GM21526 (cell line): ENCODE results near the gene HMGXB3.
"Not testable (repeated sequence)": the region's sequence is repeated elsewhere in the genome, so short reads cannot be mapped to it uniquely, and the experiment has no call there.

Experiments used
- ATAC-seq: cut with Tn5 transposase; IDR thresholded peaks from one replicate; pipeline ENCODE4 v1.9.1; 2021; ENCODE audit warnings: moderate library complexity; ENCODE audit not compliant: unreplicated experiment, low FRiP score

HMGXB3 gene

DNA sequence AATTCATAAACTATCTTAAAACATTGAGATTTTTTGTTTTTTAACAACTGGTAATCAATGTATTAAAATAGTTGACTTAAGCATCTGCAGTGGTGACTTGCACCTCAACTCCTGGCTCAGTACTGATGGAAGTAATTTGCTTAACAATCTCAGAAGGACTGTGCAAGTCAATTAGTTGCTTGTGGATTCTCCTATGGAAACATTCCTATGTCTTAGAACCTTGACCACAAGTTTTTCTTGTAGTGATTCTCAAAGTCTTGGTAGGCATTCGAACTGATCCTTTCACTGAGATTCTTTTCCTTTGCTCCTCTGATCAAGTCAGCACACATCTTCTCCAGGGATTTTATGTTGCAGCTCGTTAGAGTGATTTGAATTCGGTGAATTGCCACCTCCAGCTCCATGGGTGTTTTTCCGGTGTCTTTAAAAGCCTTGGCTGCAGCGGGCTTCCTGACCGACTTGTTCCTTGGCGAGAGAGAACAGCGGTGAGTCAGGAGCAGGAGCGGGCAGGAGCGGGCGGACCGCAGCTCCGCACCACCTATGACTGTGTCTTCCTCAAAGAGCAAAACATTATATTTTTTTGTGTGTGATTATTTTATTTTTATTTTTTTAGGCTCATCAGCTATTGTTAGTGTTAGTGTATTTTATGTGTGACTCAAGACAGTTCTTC lies 21.1 kb downstream of the HMGXB3 start:
- ATAC-seq, result no peak

DNA sequence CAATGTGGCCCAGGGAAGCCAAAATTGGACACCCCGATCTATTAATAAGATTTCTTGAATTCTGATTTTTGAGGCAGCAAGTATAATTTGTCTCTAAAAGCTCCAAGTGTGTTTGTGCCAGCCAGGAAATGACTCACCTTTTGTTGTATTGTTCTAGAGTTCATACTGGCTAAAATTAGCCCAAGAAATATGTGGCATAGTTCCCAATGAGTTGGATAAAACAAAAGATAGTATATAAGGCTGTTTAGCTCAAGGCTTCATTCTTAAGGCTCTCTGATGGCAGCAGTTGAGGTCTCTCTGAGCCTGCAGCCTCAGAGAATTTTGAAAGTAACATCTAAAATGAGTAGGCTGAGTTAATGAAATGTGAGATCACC lies 21.6 kb downstream of the HMGXB3 start:
- ATAC-seq, result no peak

DNA sequence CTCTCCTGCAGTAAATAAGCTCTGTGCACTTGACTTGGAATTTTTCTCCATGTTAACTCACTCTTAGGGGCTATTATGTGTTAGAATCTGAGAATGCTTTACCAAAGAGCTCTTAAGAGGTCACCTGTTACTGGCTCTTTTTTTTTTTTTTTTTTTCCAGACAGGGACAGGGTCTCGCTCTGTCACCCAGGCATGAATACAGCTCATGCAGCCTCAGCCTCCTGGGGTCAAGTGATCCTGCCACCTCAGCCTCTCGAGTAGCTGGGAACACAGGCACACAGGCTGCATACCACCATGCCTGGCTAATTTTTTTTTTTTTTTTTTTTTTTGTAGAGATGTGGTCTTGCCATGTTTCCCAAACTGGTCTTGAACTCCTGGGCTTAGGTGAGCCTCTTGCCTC lies 22.1 kb downstream of the HMGXB3 start:
- ATAC-seq, result no peak

DNA sequence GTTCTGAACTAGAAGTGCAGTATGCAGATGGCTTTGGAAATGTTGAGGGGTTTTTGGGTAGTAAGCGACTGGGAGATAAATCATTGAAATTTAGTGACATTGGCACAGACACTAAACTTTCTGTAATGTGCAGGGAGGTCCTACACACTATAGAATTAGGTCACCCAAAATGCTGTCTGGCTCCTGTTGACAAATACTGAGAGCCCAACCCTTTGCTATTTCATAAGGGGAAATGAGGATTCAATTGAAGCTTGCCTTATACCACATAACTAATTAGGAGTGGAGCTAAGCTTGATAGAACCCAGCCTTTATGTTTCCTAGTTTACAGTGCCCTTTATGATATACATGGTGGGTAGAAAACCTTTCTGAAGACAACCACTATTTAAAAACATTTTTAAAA lies 22.6 kb downstream of the HMGXB3 start:
- ATAC-seq, result no peak

DNA sequence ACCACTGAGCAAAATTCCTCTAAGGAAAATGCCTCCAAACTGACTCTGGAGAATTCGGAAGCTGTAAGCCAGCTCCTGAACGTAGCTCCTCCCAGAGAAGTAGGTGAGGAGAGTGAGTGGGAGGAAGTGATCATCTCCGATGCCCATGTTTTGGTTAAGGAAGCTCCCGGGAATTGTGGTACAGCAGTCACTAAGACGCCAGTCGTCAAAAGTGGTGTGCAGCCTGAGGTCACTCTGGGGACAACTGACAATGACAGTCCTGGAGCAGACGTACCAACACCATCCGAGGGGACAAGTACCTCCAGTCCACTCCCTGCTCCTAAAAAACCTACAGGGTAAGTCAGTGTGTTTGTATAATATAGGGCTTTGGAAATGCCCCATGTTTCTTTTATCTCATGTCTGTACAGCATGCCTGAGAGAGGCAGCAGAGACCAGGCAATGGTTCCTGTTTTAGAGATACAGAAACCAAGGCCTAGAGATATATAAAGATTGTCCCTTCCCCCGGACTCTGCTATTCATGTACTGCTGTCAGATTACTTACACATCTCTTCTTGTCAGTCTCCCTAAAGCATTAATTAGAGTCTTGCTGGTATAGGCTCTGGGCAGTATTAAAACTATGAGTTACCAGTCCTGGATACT lies 23.9 kb downstream of the HMGXB3 start:
- ATAC-seq, result no peak

DNA sequence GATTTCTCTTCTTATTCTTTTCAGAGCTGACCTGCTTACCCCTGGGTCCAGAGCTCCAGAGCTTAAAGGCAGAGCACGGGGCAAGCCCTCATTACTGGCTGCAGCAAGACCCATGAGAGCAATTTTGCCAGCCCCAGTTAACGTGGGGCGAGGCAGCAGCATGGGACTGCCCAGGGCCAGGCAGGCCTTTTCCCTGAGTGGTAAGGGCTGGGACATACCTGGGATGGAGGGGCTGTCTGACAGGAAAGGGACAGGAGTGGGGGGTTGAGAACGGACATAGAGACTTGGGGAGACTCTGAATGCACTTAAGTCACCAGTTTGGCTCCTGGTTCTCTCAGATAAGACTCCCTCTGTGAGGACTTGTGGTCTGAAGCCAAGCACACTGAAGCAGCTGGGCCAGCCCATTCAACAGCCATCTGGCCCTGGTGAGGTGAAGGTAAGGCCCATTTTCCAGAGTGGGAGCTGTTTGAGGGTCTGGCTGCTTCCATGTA lies 26.2 kb downstream of the HMGXB3 start:
- ATAC-seq, result no peak

DNA sequence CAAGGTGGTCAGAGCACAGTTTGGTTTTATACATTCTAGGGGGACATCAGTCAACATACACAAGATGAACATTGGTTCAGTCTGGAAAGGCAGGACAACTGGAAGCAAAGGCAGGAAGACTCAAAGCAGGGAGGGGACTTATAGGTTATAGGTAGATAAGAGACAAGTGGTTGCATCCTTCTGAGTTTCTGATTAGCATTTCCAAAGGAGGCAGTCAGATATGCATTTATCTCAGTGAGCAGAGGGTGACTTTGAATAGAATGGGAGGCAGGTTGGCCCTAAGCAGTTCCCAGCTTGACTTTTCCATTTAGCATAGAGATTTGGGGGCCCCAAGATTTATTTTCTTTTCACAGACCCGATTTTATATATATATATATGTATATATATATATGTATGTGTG lies 27.5 kb downstream of the HMGXB3 start:
- not testable (repeated sequence) for ATAC-seq

DNA sequence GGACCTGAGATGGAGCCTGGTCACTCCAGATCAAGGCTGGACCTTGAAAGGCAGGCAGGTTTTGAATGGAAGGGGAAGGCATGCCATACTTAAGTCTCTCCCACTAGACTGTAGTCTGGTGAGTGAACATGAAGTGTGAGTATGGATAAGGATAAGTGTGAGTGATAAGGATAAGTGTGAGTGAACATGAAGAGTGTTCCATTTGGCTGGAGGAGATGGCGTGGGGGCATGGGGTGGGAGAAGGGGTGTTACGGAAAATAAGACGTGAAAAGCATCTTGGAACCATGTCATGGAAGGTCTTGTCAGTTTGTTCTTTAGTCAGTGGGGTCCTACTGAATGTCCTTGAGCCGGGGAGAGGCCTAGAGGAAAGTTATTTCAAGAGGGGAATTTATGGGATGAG lies 32.8 kb downstream of the HMGXB3 start:
- ATAC-seq, result no peak

DNA sequence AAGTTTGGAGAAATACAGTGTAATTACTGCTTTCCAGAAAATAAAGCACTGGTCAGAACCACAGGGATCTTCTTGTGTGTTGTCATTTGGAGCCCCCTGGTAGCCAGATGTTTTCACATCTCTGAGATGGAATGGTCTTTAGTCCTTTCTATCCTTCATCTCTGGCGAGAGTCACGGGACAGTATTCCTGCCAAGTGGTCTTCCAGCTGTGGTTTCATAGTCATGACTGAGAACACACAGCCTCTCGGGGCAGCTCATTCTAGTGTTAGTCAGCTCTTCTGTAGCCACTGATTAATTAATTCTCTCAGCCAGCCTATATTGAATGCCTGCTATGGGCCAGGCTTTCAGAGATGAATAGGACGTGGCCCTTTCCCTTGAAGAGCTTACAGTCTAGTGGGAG lies 34.1 kb downstream of the HMGXB3 start:
- no peak for ATAC-seq

DNA sequence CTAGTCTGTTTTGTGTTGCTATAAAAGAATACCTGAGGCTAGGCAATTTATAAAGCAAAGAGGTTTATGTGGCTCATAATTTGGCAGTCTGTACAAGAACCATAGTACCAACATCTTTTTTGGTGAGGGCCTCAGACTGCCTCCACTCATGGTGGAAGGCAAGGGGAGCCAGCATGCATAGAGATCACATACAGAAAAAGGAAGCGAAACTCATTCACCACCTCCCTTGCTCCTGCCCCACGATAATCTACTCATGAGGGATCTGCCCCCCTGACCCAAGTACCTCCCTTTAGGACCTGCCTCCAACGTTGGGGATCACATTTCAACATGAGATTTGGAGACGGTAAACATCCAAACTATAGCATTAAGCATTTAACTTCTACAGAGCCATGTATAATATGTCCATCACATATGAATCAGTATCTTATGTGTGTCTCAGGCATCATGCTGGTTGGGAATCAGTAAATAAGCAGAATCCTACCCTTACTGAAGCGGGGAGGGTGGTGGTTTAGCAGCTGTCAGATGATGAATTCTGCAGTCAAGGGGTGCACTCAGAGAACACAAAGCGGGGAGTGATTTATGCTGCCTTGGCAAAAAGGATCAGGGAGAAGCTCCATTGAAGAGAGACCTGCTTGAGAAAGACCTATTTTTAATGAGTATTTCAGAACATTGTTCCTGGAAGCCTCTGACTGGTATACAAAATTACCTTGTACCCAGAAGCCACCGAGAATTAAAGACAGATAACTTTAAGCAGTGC lies 34.8 kb downstream of the HMGXB3 start:
- ATAC-seq, result peak; percentile 89

DNA sequence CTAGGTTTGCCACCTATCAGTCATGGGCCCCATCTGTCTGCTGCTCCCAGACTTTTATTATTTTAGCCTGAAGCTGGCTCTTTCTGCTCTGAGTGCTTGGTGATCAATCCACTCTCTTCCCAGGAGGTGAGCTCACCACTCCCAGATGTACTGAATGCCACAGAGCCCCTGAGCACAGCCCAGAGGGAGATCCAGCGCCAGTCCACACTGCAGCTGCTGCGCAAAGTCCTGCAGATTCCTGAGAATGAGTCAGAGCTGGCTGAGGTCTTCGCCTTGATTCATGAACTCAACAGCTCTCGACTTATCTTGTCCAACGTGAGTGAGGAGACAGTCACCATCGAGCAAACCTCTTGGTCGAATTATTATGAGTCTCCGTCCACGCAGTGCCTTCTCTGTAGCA lies 36.0 kb downstream of the HMGXB3 start:
- no peak for ATAC-seq

DNA sequence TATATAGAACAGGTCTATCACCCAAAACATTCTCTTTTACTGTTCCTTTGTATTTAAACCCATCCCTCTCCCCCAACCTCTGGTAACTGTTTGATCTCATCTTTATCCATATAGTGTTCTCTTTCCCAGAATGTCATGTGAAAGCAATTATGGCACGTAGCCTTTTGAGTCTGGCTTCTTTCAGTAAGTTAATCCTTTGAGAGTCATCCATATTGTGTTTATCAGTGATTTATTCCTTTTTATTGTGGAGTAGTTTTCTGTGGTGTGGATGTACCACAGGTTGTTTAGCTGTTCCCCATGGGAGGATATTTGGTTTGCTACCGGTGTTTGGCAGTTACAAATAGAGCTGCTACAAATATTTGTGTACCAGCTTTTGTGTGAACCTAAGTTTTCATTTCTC lies 38.0 kb downstream of the HMGXB3 start:
- ATAC-seq, result no peak

DNA sequence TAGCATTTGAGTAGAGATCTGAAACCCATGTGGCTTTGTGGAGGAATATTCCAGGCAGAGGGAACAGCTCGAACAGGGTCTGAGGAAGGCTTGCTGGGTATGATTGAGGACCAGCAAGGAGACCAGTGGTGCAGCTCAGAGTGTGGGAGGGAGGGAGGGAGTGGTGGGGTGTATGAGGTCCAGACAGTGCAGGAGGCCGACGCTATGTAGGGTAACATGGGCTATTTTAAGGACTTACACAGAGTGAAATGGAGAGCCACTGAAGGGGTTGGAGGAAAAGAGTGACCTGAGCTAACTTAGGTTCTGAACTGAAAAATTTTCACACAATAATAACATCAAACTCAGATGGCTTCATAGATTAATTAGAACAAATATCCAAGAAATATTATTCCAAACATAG lies 41.9 kb downstream of the HMGXB3 start:
- ATAC-seq, result no peak

DNA sequence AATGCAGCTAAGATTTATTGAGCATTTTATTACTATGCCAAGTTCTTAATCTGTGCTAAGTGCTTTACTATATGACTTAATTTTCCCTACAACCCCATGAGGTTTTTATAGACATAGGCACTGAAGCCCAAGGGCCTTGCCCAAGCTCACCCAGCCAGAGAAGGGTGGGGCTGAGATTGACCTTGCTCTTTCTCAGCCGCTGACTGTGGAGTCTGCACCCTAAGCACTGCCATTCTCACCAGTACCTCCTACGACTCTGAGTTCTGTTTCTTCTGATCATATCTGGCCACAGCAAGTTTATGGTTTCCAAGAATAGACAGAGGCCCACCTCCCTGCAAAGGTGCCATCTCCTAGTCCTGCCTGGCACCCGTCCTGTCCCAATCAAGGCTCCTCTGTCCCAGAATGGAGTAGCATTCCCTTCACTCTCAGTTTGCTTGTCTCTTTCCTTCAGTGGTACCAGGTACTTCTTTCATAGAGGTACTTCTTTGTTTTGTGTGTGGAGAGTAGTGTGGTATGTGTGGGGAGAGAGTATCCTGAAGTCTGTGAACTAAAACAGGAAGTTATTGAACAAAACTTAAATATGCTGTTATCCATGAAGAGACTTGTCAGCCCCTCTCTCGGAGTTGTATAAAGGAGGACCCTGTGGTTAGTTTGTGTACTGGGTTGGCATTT lies 43.3 kb downstream of the HMGXB3 start:
- no peak for ATAC-seq

DNA sequence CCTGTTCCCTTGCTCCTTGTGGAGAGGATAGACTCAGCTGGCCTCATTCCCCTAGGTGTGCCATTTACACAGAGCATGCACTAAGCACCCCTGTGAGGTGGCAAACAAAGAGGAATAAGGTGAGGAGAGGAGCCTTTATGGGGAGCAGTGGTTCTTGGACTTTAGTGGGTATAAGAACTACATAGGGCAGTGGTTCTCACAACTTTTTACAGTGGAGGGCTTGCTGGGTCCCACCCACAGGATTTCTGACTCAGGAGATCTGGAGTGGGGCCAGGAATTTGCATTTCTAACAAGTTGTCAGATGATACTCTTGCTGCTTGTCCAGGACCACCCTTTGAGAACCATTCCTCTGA lies 43.8 kb downstream of the HMGXB3 start:
- ATAC-seq, result no peak

DNA sequence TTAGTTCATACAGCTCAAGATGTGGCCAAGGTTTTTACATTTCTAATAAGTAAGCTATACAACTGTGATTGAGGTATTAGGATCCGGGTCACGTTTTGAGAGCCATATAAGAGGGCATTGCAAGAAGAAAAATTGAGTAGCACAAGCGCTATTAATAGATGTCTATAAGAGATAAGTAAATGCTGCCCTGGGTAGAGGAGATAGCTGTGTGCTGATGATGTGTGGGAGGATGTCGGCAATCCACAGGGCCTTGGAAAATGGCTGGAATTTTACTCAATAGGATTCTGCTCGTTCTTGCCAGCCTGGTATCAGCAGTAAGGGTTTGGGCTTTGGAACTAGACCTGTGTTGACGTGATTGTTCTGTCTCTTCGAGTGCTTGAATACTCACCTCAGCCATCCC lies 44.2 kb downstream of the HMGXB3 start:
- no peak for ATAC-seq

DNA sequence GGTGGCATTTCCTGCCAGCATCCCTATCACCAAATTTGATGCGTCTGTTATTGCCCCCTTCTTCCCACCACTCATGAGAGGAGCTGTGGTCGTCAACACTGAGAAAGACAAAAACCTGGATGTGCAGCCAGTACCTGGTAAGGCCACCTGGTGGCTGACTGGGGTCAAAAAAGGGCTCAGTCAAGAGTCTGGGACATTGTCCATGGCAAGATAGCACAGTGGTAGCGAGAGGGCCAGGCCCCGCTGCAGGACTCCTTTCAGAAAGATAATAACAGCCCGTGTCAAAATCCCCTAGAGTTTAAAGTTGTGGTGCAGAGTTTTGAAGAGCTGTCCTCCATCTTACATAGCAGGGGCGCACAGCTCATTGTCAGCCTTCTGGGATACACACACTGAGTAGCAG lies 45.0 kb downstream of the HMGXB3 start:
- no peak for ATAC-seq

DNA sequence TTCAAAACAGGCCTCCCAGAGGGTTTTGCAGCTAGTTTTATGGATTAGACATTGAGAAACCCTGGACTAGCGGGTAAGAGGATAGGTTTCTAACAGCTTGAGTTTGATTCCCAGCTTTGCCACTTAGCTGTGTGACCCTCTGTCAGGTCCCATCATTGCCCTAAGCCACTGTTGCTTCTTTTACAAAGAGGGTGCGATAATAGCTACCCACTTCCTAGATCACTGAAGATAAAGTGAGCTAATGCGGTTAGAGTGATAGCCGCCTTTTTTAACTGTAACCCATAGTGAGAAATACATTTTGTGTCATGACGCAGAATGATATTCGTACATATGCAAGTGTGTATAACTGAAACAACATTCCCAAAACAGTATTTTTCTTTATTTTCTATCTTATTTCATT lies 45.5 kb downstream of the HMGXB3 start:
- no peak for ATAC-seq

DNA sequence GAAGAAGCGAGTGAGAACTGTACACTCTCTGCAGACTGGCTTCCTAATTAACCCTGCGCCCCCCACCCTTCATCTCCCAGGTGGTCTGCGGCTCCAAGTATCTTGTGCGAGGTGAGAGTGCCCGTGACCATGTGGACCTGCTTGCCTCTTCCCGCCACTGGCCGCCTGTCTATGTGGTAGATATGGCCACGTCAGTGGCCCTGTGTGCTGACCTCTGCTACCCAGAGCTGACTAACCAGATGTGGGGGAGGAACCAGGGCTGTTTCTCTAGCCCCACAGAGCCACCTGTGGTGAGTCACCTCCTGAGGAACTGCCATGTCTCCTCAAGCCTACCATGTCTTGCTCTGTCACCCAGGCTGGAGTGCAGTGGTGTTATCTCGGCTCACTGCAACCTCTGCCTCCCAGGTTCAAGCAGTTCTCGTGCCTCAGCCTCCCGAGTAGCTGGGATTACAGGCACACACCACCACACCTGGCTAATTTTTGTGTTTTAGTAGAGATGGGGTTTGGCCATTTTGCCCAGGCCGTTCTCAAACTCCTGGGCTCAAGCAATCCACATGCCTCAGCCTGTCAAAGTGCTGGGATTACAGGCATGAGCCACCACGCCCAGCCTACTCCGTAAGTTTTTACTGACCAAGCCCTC lies 49.8 kb downstream of the HMGXB3 start:
- not testable (repeated sequence) for ATAC-seq

DNA sequence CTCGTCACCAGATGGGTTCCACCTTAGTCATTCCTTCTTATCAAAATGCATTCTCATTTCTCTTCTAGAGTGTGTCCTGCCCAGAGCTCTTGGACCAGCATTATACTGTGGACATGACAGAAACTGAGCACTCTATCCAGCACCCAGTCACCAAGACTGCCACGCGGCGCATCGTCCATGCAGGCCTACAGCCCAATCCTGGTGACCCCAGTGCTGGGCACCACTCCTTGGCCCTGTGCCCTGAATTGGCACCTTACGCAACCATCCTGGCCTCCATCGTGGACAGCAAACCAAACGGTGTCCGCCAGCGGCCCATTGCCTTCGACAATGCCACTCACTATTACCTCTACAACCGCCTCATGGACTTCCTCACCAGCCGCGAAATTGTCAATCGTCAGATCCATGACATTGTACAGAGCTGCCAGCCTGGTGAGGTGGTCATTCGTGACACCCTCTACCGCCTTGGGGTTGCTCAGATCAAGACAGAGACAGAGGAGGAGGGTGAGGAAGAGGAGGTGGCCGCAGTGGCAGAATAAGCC lies 51.2 kb downstream of the HMGXB3 start:
- no peak for ATAC-seq
